SH-SY5Y (cell line): Measurements from ENCODE around the gene ATL2.

ENCODE experiments used
- GATA2 ChIP-seq: IDR thresholded peaks from 2 replicates; pipeline ENCODE4 v1.6.1; 2011; ENCODE audit warnings: mild to moderate bottlenecking, low read depth, low read length
- GATA3 ChIP-seq: IDR thresholded peaks from 2 replicates; pipeline ENCODE4 v1.6.1; 2011; ENCODE audit warnings: low read depth, mild to moderate bottlenecking, low read length, moderate library complexity

The ATL2 gene

GRCh38 chr2:38405917-38406596, 29.0 kb upstream of the ATL2 start:
- TF ChIP-seq GATA2 = no peak
- no peak for TF ChIP-seq GATA3

- TF ChIP-seq GATA2 (no peak), GATA3 (no peak)
Observed at GRCh38 chr2:38400513-38400912, 23.4 kb upstream of the ATL2 start.

GRCh38 chr2:38398739-38399138, 21.7 kb upstream of the ATL2 start:
- TF ChIP-seq GATA2 (no peak), GATA3 (no peak)

GRCh38 chr2:38394903-38395341, 17.8 kb upstream of the ATL2 start:
- TF ChIP-seq GATA3 (no peak), GATA2 (no peak)

GRCh38 chr2:38394041-38394440, 17.0 kb upstream of the ATL2 start:
- no peak for TF ChIP-seq GATA2
- no peak for TF ChIP-seq GATA3

GRCh38 chr2:38390947-38391346, 13.9 kb upstream of the ATL2 start:
- TF ChIP-seq GATA3 (no peak), GATA2 (no peak)

GRCh38 chr2:38387887-38388286, 10.8 kb upstream of the ATL2 start:
- TF ChIP-seq GATA3 = no peak
- TF ChIP-seq GATA2 = no peak

GRCh38 chr2:38386821-38387220, 9.7 kb upstream of the ATL2 start:
- TF ChIP-seq GATA2 = no peak
- no peak for TF ChIP-seq GATA3

- no peak for TF ChIP-seq GATA3
Observed at GRCh38 chr2:38386377-38386776, 9.3 kb upstream of the ATL2 start.

- TF ChIP-seq GATA3 (no peak), GATA2 (no peak)
Observed at GRCh38 chr2:38384338-38384737, 7.3 kb upstream of the ATL2 start.

GRCh38 chr2:38381381-38382143, 4.5 kb upstream of the ATL2 start:
- TF ChIP-seq GATA3 = no peak
- no peak for TF ChIP-seq GATA2

- no peak for TF ChIP-seq GATA2
- TF ChIP-seq GATA3 = no peak
Observed at GRCh38 chr2:38380397-38381130, 3.5 kb upstream of the ATL2 start.

- TF ChIP-seq GATA3 = no peak
- TF ChIP-seq GATA2 = no peak
Observed at GRCh38 chr2:38376346-38377049, 575 bp downstream of the ATL2 start.

GRCh38 chr2:38375696-38376345, 1.3 kb downstream of the ATL2 start:
- no peak for TF ChIP-seq GATA2
- TF ChIP-seq GATA3 = no peak
